Keratinocyte (primary cell): ENCODE results near the gene ZNF670. TPM values are rescaled to one million over a fixed set of nuclear protein-coding genes. Genes with fewer than 3 reads are reported as not detected.

Experiments used
- DNase-seq: peaks from one replicate; pipeline ENCODE4 v3.0.0-alpha.2; 2011; ENCODE audit warnings: low read depth, missing footprints, low spot score
- FAIRE-seq: peaks from 2 replicates; lab custom pipeline; 2011; peaks lifted over from hg19 to GRCh38; lab: Jason Lieb, UNC
- H2AFZ ChIP-seq: 2 replicates; pipeline ENCODE4 v1.6.0; 2012; ENCODE audit warnings: low read length, control low read depth, inconsistent platforms; ENCODE audit not compliant: control insufficient read depth
- H3K27ac ChIP-seq: 2 replicates; pipeline ENCODE4 v1.5.1; 2011; ENCODE audit warnings: low read length; ENCODE audit not compliant: control insufficient read depth, insufficient read depth
- H3K27me3 ChIP-seq: 3 replicates; pipeline ENCODE4 v1.6.0; 2011; ENCODE audit warnings: low read length; ENCODE audit not compliant: control insufficient read depth, insufficient read depth; ENCODE audit errors: extremely low read depth
- H3K36me3 ChIP-seq, 2 experiments: 2 replicates in 1 of 2; 3 replicates in 1 of 2; pipeline ENCODE4 v1.5.1; 2011; ENCODE audit warnings: low read length in 2 of 2, mild to moderate bottlenecking in 1 of 2; ENCODE audit not compliant: control insufficient read depth in 2 of 2, insufficient read depth in 2 of 2; ENCODE audit errors: extremely low read depth in 1 of 2
- H3K4me1 ChIP-seq: 3 replicates; pipeline ENCODE4 v1.5.1; 2011; ENCODE audit warnings: low read length; ENCODE audit not compliant: control insufficient read depth, insufficient read depth; ENCODE audit errors: extremely low read depth
- H3K4me2 ChIP-seq: 3 replicates; pipeline ENCODE4 v1.6.0; 2011; ENCODE audit warnings: low read depth, low read length; ENCODE audit not compliant: control insufficient read depth, insufficient read depth; ENCODE audit errors: extremely low read depth
- H3K4me3 ChIP-seq, 3 experiments: fragments of 200-600 bp in 1 of 3; sonication (generic) in 1 of 3; 2 replicates in 2 of 3; 3 replicates in 1 of 3; pipeline ENCODE4 v1.5.1; 2011 to 2016; ENCODE audit warnings: low read length in 3 of 3, mild to moderate bottlenecking in 3 of 3, control low read depth in 2 of 3, inconsistent platforms in 1 of 3, low read depth in 1 of 3, mixed read lengths in 1 of 3, mixed run types in 1 of 3, moderate library complexity in 1 of 3; ENCODE audit not compliant: control insufficient read depth in 2 of 3, insufficient read depth in 2 of 3; ENCODE audit errors: extremely low read depth in 1 of 3
- H3K79me2 ChIP-seq: 2 replicates; pipeline ENCODE4 v1.6.0; 2012; ENCODE audit warnings: low read length; ENCODE audit not compliant: control insufficient read depth, insufficient read depth
- H3K9ac ChIP-seq: 3 replicates; pipeline ENCODE4 v1.6.0; 2011; ENCODE audit warnings: low read length; ENCODE audit not compliant: control insufficient read depth, insufficient read depth; ENCODE audit errors: extremely low read depth
- H3K9me1 ChIP-seq: 3 replicates; pipeline ENCODE4 v1.6.0; 2011; ENCODE audit warnings: low read length; ENCODE audit not compliant: control insufficient read depth, insufficient read depth; ENCODE audit errors: extremely low read depth
- H3K9me3 ChIP-seq: 2 replicates; pipeline ENCODE4 v1.5.1; 2012; ENCODE audit warnings: low read depth, low read length; ENCODE audit not compliant: control insufficient read depth
- H4K20me1 ChIP-seq: 3 replicates; pipeline ENCODE4 v1.6.0; 2011; ENCODE audit warnings: low read length; ENCODE audit not compliant: control insufficient read depth, insufficient read depth; ENCODE audit errors: extremely low read depth
- CTCF ChIP-seq, 3 experiments: IDR thresholded peaks in 1 of 3; conservative IDR thresholded peaks in 1 of 3; optimal IDR thresholded peaks in 1 of 3; 2 replicates in 2 of 3; 3 replicates in 1 of 3; pipeline versions ENCODE3 to v1.5.1; 2011; ENCODE audit warnings: low read length in 3 of 3, mild to moderate bottlenecking in 3 of 3, moderate library complexity in 2 of 3, control low read depth in 1 of 3, inconsistent platforms in 1 of 3; ENCODE audit not compliant: insufficient read depth in 2 of 3; ENCODE audit errors: extremely low read depth in 1 of 3
- EZH2 ChIP-seq: IDR thresholded peaks from one replicate; pipeline ENCODE4 v1.6.1; 2012; ENCODE audit warnings: inconsistent platforms, mild to moderate bottlenecking, low read length, moderate library complexity
- dilution Hi-C: fragments of 300-500 bp; cut with MboI; formaldehyde crosslinking; loops from one replicate; pipeline ENCODE4 v1.7.0; 2020; ENCODE audit warnings: low sequenced_read_pairs; ENCODE audit not compliant: extremely low pct_ligation_motif_present
- polyA plus RNA-seq, 5 experiments: library from polyadenylated mRNA; depleted of rRNA in 3 of 5; stranded (reverse) in 3 of 5; stranded (forward) in 1 of 5; unstranded in 1 of 5; fragments of >200 nt; gene quantifications; 1 replicate in 1 of 5; 2 replicates in 3 of 5; 3 replicates in 1 of 5; pipeline versions ENCODE4 v1.2.1 to v1.2.3, GENCODE V29; 2011 to 2012; ENCODE audit warnings: missing spikeins in 2 of 5, low read depth in 1 of 5, low replicate concordance in 1 of 5

Gene ZNF670
- polyA plus RNA-seq, 1 donor (not counting 4 experiments of a cell fraction or from before 2014, with no cell fraction given) = 3.6 TPM

GRCh38 chr1:247102381-247102780 is 23.8 kb upstream of the ZNF670 start:
- H3K4me1 ChIP-seq = peaks cover 6% of the 10 kb centered on the region
- no peak overlapping the region for H3K4me2 ChIP-seq
- H4K20me1 ChIP-seq = no peaks in the 10 kb centered on the region
- H3K79me2 ChIP-seq = peaks cover 19% of the 10 kb centered on the region
- H3K9me3 ChIP-seq = peaks cover 18% of the 10 kb centered on the region
- H3K27me3 ChIP-seq = no peaks in the 10 kb centered on the region
- dilution Hi-C loops = no loop called here
- H3K9me1 ChIP-seq = no peaks in the 10 kb centered on the region
- FAIRE-seq (no peak), DNase-seq (no peak)
- H2AFZ ChIP-seq = no peak overlapping the region
- no peak for TF ChIP-seq CTCF (optimal IDR thresholded peaks at IDR 0.05 in 1 of 3, IDR thresholded peaks at IDR 0.05 in 1 of 3, conservative IDR thresholded peaks at IDR 0.05 in 1 of 3; ENCODE audit: extremely low read depth in 1 of 3, insufficient read depth in 2 of 3, low read length in 3 of 3)
- no peak for TF ChIP-seq EZH2
- no peak overlapping the region for H3K4me3 ChIP-seq
- no peak overlapping the region for H3K27ac ChIP-seq
- peaks cover 10 to 16% of the 10 kb centered on the region in 2 experiments for H3K36me3 ChIP-seq
- H3K9ac ChIP-seq = no peak overlapping the region

- Histone ChIP-seq H3K27ac (no peak overlapping the region), H3K9me3 (peaks cover 24% of the 10 kb centered on the region), H3K9me1 (no peaks in the 10 kb centered on the region), H3K36me3 (peaks cover 10 to 16% of the 10 kb centered on the region in 2 experiments), H3K9ac (no peak overlapping the region), H3K4me1 (peaks cover 6% of the 10 kb centered on the region), H3K4me3 (no peak overlapping the region), H3K27me3 (no peaks in the 10 kb centered on the region), H4K20me1 (no peaks in the 10 kb centered on the region), H3K4me2 (no peak overlapping the region), H3K79me2 (peaks cover 19% of the 10 kb centered on the region), H2AFZ (no peak overlapping the region)
- no peak for FAIRE-seq
- no peak for TF ChIP-seq EZH2
- no peak for TF ChIP-seq CTCF (optimal IDR thresholded peaks at IDR 0.05 in 1 of 3, IDR thresholded peaks at IDR 0.05 in 1 of 3, conservative IDR thresholded peaks at IDR 0.05 in 1 of 3; ENCODE audit: extremely low read depth in 1 of 3, insufficient read depth in 2 of 3, low read length in 3 of 3)
- dilution Hi-C loops = no loop called here
- no peak for DNase-seq
Observed at GRCh38 chr1:247100676-247101279, 22.2 kb upstream of the ZNF670 start.
